K562 (cell line): ENCODE measurements around the gene CGNL1. TPM values are rescaled to one million over a fixed set of nuclear protein-coding genes. Genes with fewer than 3 reads are reported as not detected.

Experiments
- ATAC-seq: fragments of 200-7000 bp; cut with Tn5 transposase; 3 replicates; pipeline ENCODE4 v1.9.1; 2020; ENCODE audit warnings: moderate library complexity
- BruUV-seq: library from RNA; stranded (reverse); fragments of 400-500 nt; replicated peaks from 2 replicates; lab custom pipeline; 2021; lab: Mats Ljungman, UMichigan
- CTCF ChIA-PET: fragments of 300-600 bp; formaldehyde crosslinking; extraction: SDS; loops from one replicate; lab custom pipeline; 2021; ENCODE audit warnings: low intra/inter-chr PET ratio; lab: Yijun Ruan, JAX
- POLR2A ChIA-PET: fragments of 300-600, 350-650 bp; sonication (Branson Sonifier 250); formaldehyde crosslinking; extraction: SDS; loops from one replicate; lab custom pipeline; 2021; ENCODE audit warnings: antibody characterized with exemption, inconsistent platforms; lab: Yijun Ruan, JAX
- DNase-seq, 4 experiments: peaks; one replicate each; pipeline versions ENCODE4 v3.0.0 to v3.0.0-alpha.2; 2011 to 2018; ENCODE audit warnings: low spot score in 3 of 4, mixed read lengths in 3 of 4; ENCODE audit errors: extremely low read depth in 1 of 4
- FAIRE-seq: peaks from 2 replicates; lab custom pipeline; 2011; peaks lifted over from hg19 to GRCh38; lab: Jason Lieb, UNC
- H2AFZ ChIP-seq: 2 replicates; pipeline ENCODE4 v1.6.0; 2011; ENCODE audit warnings: low read depth, low read length, control low read depth, inconsistent platforms
- H3K27ac ChIP-seq: fragments of 200-600 bp; 3 replicates; pipeline ENCODE4 v1.8.0; 2011; ENCODE audit warnings: low read depth, mild to moderate bottlenecking, control low read depth, inconsistent platforms, low read length, moderate library complexity, mixed read lengths; ENCODE audit errors: extremely low read depth
- H3K27me3 ChIP-seq, 2 experiments: fragments of 300-600 bp in 1 of 2; 2 replicates in 1 of 2; 3 replicates in 1 of 2; pipeline versions ENCODE4 v1.6.0 to v1.8.0; 2011; ENCODE audit warnings: inconsistent platforms in 2 of 2, low read length in 2 of 2, mild to moderate bottlenecking in 1 of 2, mixed read lengths in 1 of 2, moderate library complexity in 1 of 2; ENCODE audit not compliant: control insufficient read depth in 2 of 2, insufficient read depth in 2 of 2
- H3K36me3 ChIP-seq: fragments of 300-600 bp; 3 replicates; pipeline ENCODE4 v1.8.0; 2011; ENCODE audit warnings: mild to moderate bottlenecking, low read length, inconsistent platforms; ENCODE audit not compliant: control insufficient read depth, insufficient read depth
- H3K4me1 ChIP-seq, 2 experiments: fragments of 200-600 bp in 1 of 2; replicated peaks in 1 of 2; 2 replicates in 1 of 2; 3 replicates in 1 of 2; pipeline versions ENCODE4 v1.5.1 to v1.8.0; 2011; ENCODE audit warnings: inconsistent platforms in 2 of 2, low read length in 2 of 2, mild to moderate bottlenecking in 1 of 2, mixed read lengths in 1 of 2, moderate library complexity in 1 of 2; ENCODE audit not compliant: control insufficient read depth in 2 of 2, insufficient read depth in 2 of 2
- H3K4me2 ChIP-seq: 2 replicates; pipeline ENCODE4 v1.6.1; 2011; ENCODE audit warnings: low read length, control low read depth, inconsistent platforms, mixed read lengths; ENCODE audit not compliant: insufficient read depth
- H3K4me3 ChIP-seq: fragments of 200-600 bp; sonication (generic), shearing (Covaris generic); 2 replicates; pipeline ENCODE4 v1.5.1; 2016; ENCODE audit warnings: control low read depth, inconsistent platforms
- H3K79me2 ChIP-seq: fragments of 200-600 bp; 3 replicates; pipeline ENCODE4 v1.8.0; 2011; ENCODE audit warnings: low read length, inconsistent platforms; ENCODE audit not compliant: control insufficient read depth, insufficient read depth
- H3K9ac ChIP-seq, 2 experiments: 2 replicates each; pipeline versions ENCODE4 v1.6.0 to v1.6.1; 2011; ENCODE audit warnings: low read depth in 2 of 2, low read length in 2 of 2, control low read depth in 1 of 2, inconsistent platforms in 1 of 2, mild to moderate bottlenecking in 1 of 2, mixed read lengths in 1 of 2; ENCODE audit not compliant: insufficient read depth in 1 of 2
- H3K9me1 ChIP-seq: one replicate; pipeline ENCODE4 v1.6.0; 2011; ENCODE audit warnings: inconsistent platforms, mild to moderate bottlenecking, low read length, moderate library complexity; ENCODE audit not compliant: control insufficient read depth, insufficient read depth
- H3K9me3 ChIP-seq: replicated peaks from 2 replicates; pipeline ENCODE4 v1.5.1; 2011; ENCODE audit warnings: low read depth, low read length, inconsistent platforms; ENCODE audit not compliant: control insufficient read depth, insufficient read depth
- H4K20me1 ChIP-seq: replicated peaks from 2 replicates; pipeline ENCODE4 v1.6.1; 2011; ENCODE audit warnings: low read length, inconsistent platforms, mixed read lengths; ENCODE audit not compliant: control insufficient read depth, insufficient read depth
- CGGBP1 ChIP-seq: fragments of 250-450 bp; sonication (Bioruptor Pico); IDR thresholded peaks from 2 replicates; pipeline ENCODE4 v1.9.0; 2021; ENCODE audit warnings: mild to moderate bottlenecking
- CREB5 ChIP-seq: fragments of 250-450 bp; sonication (Bioruptor Pico); IDR thresholded peaks from 2 replicates; pipeline ENCODE4 v1.5.0; 2020; ENCODE audit warnings: mild to moderate bottlenecking
- CXXC5 ChIP-seq: fragments of 250-450 bp; sonication (Bioruptor Pico); IDR thresholded peaks from 2 replicates; pipeline ENCODE4 v1.8.0; 2022; ENCODE audit warnings: inconsistent platforms, mild to moderate bottlenecking, moderate library complexity
- DDX20 ChIP-seq: fragments of 450-650 bp; IDR thresholded peaks from 2 replicates; pipeline ENCODE4 v1.6.1; 2016; ENCODE audit warnings: missing genetic modification characterization, low read depth, mild to moderate bottlenecking, missing compliant biosample characterization, moderate library complexity
- HDAC1 ChIP-seq, 2 experiments: fragments of 450-650 bp; IDR thresholded peaks; 2 replicates each; pipeline ENCODE4 v1.6.1; 2016 to 2017; ENCODE audit warnings: inconsistent platforms in 1 of 2, mild to moderate bottlenecking in 1 of 2, moderate library complexity in 1 of 2
- HSF4 ChIP-seq: fragments of 250-450 bp; sonication (Bioruptor Pico); IDR thresholded peaks from 2 replicates; pipeline ENCODE4 v2.1.2; 2022; ENCODE audit warnings: mild to moderate bottlenecking, moderate library complexity, borderline replicate concordance
- JUNB ChIP-seq: fragments of 450-650 bp; formaldehyde crosslinking; conservative IDR thresholded peaks from 2 replicates; pipeline ENCODE4 v1.4.0; 2020; ENCODE audit warnings: mild to moderate bottlenecking
- KDM5B ChIP-seq: fragments of 200-600 bp; sonication (generic); IDR thresholded peaks from 2 replicates; pipeline ENCODE4 v1.6.1; 2012; ENCODE audit warnings: low read depth, mild to moderate bottlenecking, moderate library complexity, low read length, control low read depth, inconsistent platforms; ENCODE audit not compliant: insufficient replicate concordance
- L3MBTL2 ChIP-seq: fragments of 450-650 bp; IDR thresholded peaks from 2 replicates; pipeline ENCODE4 v1.6.1; 2016; ENCODE audit warnings: mild to moderate bottlenecking, moderate library complexity
- RUNX1 ChIP-seq: sonication (generic); IDR thresholded peaks from 2 replicates; pipeline ENCODE4 v1.6.1; 2016; ENCODE audit warnings: antibody characterized with exemption, low read depth
- SREBF1 ChIP-seq: fragments of 150-350 bp; IDR thresholded peaks from 2 replicates; pipeline ENCODE4 v1.6.1; 2014; ENCODE audit warnings: antibody characterized with exemption, low read depth, low read length, borderline replicate concordance
- TCF3 ChIP-seq: sonication (generic); formaldehyde crosslinking; IDR thresholded peaks from 2 replicates; pipeline ENCODE4 v1.4.0; 2020; ENCODE audit warnings: mild to moderate bottlenecking, missing genetic modification reagents
- ZNF23 ChIP-seq: fragments of 250-450 bp; sonication (Bioruptor Pico); IDR thresholded peaks from 2 replicates; pipeline ENCODE4 v1.4.0; 2020; ENCODE audit warnings: mild to moderate bottlenecking
- ZNF232 ChIP-seq: sonication (generic); formaldehyde crosslinking; IDR thresholded peaks from 2 replicates; pipeline ENCODE4 v1.8.0; 2022; ENCODE audit warnings: mild to moderate bottlenecking, missing genetic modification reagents
- ZNF282 ChIP-seq: sonication (generic); formaldehyde crosslinking; IDR thresholded peaks from 2 replicates; pipeline ENCODE4 v1.8.1; 2023; ENCODE audit warnings: missing genetic modification reagents
- ZNF592 ChIP-seq: fragments of 450-650 bp; IDR thresholded peaks from 2 replicates; pipeline ENCODE4 v1.6.1; 2017; ENCODE audit warnings: antibody characterized with exemption, mild to moderate bottlenecking
- WGBS: fragments of 100-300 bp; shearing (Covaris generic); methylation state at CpG from one replicate; pipeline ENCODE4 v1.1.6; 2016; ENCODE audit warnings: low coverage, mixed read lengths; ENCODE audit not compliant: insufficient coverage; ENCODE audit errors: missing lambda C conversion rate; 5-methylcytosine and 5-hydroxymethylcytosine counted together
- in situ Hi-C: fragments of 300-500 bp; cut with MboI; formaldehyde crosslinking; loops from 4 replicates; pipeline ENCODE4 v1.15.0; 2018; ENCODE audit warnings: inconsistent platforms, mixed read lengths
- intact Hi-C: fragments of 100-400 bp; cut with micrococcal nuclease; formaldehyde crosslinking; loops from 2 replicates; pipeline ENCODE4 v1.14.2; 2022
- polyA plus RNA-seq, 8 experiments: library from polyadenylated mRNA; depleted of rRNA in 4 of 8; stranded (reverse) in 5 of 8; unstranded in 3 of 8; fragments of >200 nt; fragmentation: Nextera tagmentation in 2 of 8; fragmentation: Illumina TruSeq in 1 of 8; extraction: Ambion mirVana in 2 of 8; extraction: Trizol in 1 of 8; gene quantifications; 2 replicates each; pipeline versions ENCODE4 v1.2.1 to v1.2.3, GENCODE V29; 2011 to 2014; ENCODE audit warnings: inconsistent platforms in 1 of 8, missing spikeins in 1 of 8
- total RNA-seq, 7 experiments: library from RNA; depleted of rRNA in 6 of 7; stranded (reverse); fragments of >200 nt in 6 of 7; fragmentation: Illumina TruSeq in 2 of 7; extraction: Trizol in 2 of 7; gene quantifications; 2 replicates each; pipeline versions ENCODE4 v1.2.1 to v1.2.3, GENCODE V29; 2011 to 2021; ENCODE audit warnings: low replicate concordance in 1 of 7

CGNL1 gene
- total and polyA plus RNA-seq, 9 of the 15 experiments (the other 6 are each of a cell fraction or from before 2014, with no cell fraction given), result 0.01 to 0.07 TPM; not detected in 7

GRCh38 chr15:57389991-57390390 lies 13.7 kb downstream of the CGNL1 start:
- intact Hi-C loops, result no loop called here
- 3% methylated on average over 4 of the region's 4 CpGs for WGBS
- TF ChIP-seq ZNF282 (no peak), ZNF232 (CRISPR knock-in tag) (no peak), SREBF1 (no peak), HDAC1 (IDR thresholded peaks at IDR 0.05) (no peak), CXXC5 (CRISPR knock-in tag) (no peak), JUNB (no peak), TCF3 (CRISPR knock-in tag) (no peak), ZNF592 (no peak), HSF4 (CRISPR knock-in tag) (no peak), L3MBTL2 (no peak), CREB5 (CRISPR knock-in tag) (no peak), ZNF23 (no peak), RUNX1 (no peak), DDX20 (tag) (no peak), KDM5B (no peak), CGGBP1 (CRISPR knock-in tag) (no peak)

More at GRCh38 chr15:57389991-57390390, 13.7 kb downstream of the CGNL1 start:
- DNase-seq (no peak), ATAC-seq (no peak), FAIRE-seq (no peak)
- ChIA-PET CTCF (no interaction called here), POLR2A (no interaction called here)
- no peak overlapping the region for H3K4me2 ChIP-seq
- BruUV-seq, result no TSS peak
- H3K9me1 ChIP-seq, result no peaks in the 10 kb centered on the region
- no peaks in the 10 kb centered on the region for H3K4me1 ChIP-seq
- H3K4me3 ChIP-seq, result no peak overlapping the region
- no peak overlapping the region for H2AFZ ChIP-seq
- in situ Hi-C loops, result no loop called here
- H3K9ac ChIP-seq, result no peak overlapping the region
- no peaks in the 10 kb centered on the region for H3K36me3 ChIP-seq
- no peaks in the 10 kb centered on the region for H3K9me3 ChIP-seq
- no peaks in the 10 kb centered on the region for H4K20me1 ChIP-seq
- H3K27ac ChIP-seq, result no peak overlapping the region
- peaks cover 22 to 44% of the 10 kb centered on the region in 2 experiments for H3K27me3 ChIP-seq
- H3K79me2 ChIP-seq, result no peaks in the 10 kb centered on the region
